Renal cortical epithelial cell (primary cell): ENCODE data around the gene MYO3B. TPM values are rescaled to one million over a fixed set of nuclear protein-coding genes. Genes with fewer than 3 reads are reported as not detected.
"Not testable (repeated sequence)": the region's sequence is repeated elsewhere in the genome, so short reads cannot be mapped to it uniquely, and the experiment has no call there.

Experiments used
- DNase-seq: peaks from one replicate; pipeline ENCODE4 v3.0.0-alpha.2; 2011; ENCODE audit warnings: low read depth
- total RNA-seq: library from RNA; depleted of rRNA; stranded (reverse); fragments of >200 nt; gene quantifications from 2 replicates; pipeline ENCODE4 v1.2.3, GENCODE V29; 2014

Gene MYO3B
- total RNA-seq, 1 donor from 2014 or later, result 1.4 TPM

DNA sequence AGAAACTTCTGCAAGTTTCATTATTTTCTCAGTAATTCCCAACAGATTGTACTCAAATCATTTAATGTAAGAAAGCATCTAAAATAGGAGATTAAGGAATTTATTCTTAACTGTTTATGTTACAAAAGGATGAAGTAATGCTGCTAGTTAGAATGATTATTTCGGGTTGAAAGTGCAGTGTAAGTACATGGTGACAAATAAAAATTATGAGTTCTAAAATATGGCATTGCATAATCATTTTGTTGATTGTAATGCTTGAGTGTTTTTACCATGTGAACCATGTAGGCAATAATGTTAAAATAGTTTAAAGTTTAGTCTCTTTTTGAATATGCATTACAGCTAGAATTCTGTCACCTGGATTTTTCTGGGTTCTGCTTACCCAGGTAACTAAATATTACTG, 388.2 kb downstream of the MYO3B start:
- no peak for DNase-seq

GRCh38 chr2:170567429-170567828, 389.5 kb downstream of the MYO3B start:
- DNase-seq, result peak; percentile 17

DNA sequence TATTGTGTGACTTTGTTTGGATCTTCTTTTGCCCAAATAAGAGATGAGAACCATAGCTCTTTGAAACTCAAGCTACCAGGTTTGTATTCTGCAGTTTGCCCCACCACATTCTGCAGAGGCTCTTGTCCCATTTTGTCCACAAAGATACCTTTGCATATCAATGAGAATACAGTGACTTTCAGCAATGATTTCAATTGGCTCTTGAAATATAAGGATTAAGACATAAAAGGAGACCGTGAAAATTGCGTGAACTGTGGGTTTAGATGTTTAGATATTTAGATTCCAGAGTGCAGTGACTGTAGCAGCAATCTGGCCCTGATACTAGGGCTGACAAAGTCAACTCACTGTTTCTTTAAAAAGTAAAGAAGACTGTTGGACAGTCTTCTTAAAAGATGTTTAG, 390.6 kb downstream of the MYO3B start:
- DNase-seq, result no peak

GRCh38 chr2:170571612-170572011, 393.7 kb downstream of the MYO3B start:
- no peak for DNase-seq

- peak; percentile 80 for DNase-seq
Measured at GRCh38 chr2:170573671-170574070, 395.7 kb downstream of the MYO3B start.

DNA sequence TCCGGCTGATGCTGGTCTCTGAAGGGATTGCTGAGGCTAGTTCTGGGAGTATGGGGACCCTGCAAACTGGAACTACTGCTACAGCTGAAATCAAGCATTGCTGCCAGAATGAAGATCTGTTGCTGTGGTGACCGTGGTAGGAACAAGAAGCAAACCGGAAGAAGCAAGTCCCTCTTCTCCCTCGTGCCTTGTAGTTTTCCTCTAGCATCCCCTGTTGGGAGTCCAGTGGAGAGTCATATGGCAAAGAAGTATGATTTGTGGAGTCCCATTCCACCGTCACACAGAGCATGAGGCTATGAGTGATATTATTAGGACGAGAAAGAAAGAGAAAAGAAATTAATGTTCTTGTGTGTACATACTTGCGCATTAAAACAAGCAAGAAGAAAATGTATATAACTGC, 398.3 kb downstream of the MYO3B start:
- no peak for DNase-seq

- DNase-seq, result no peak
Measured at GRCh38 chr2:170577356-170577755, 399.4 kb downstream of the MYO3B start.

DNA sequence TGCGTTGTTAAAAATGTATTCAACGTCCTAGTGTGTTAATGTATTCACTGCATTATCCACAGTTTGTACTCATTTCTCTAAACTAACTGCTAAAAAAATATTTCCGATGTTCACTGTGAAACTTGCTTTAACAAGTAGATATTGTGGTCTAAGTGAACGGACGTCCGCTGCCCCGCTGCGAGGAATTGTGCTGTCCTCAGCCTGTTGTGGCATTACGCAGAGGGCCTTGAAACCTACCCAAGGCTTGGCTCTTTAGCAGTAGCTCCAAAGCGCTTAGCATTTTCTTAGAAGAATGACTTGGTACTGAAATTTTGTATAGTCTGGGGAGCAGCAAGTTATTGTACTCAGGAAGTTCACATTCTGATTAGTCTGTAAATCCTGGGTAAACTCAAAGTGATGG, 400.7 kb downstream of the MYO3B start:
- no peak for DNase-seq

DNA sequence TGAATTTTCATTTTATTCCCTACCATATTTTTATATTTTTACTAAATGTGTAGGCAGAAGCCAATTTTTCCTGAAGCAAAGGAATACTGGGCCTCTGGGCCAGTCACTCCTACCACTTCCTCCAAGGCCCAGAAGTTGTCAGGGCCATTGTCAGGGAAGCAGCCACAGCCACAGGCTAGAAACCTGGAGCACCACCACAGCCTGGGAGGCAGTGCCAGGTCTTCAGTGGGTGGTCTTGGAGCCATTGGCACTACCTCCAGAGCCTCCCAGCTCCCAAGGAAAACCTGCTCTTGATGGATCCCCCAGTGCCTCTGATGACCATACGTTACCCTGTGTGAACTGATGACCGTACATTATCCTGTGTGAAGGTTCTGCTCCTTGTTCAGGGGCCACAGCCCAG, 401.6 kb downstream of the MYO3B start:
- no peak for DNase-seq

DNA sequence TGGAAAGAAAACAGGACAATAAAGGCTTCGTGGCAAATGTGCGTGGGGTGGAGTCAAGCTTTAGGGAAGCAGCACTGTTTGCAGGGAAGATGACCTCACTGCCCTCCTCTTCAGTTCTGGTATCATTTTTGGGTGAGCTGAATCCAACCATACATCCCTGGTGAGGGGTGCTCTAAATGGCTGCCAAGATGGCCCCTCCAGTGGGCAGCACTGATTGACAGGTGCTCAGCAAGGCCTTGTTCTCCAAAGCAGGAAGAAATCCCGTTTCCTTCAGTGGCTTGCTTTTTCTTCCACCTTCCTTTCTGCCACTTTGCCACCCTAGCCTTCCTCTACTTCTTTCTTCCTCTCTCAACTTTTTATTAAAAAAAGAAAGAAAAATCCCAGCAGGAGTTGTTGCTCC, 404.4 kb downstream of the MYO3B start:
- no peak for DNase-seq

- DNase-seq, result peak; percentile 30
Measured at GRCh38 chr2:170582751-170583463, 405.0 kb downstream of the MYO3B start.

GRCh38 chr2:170585067-170585466, 407.1 kb downstream of the MYO3B start:
- DNase-seq, result peak; percentile 68

DNA sequence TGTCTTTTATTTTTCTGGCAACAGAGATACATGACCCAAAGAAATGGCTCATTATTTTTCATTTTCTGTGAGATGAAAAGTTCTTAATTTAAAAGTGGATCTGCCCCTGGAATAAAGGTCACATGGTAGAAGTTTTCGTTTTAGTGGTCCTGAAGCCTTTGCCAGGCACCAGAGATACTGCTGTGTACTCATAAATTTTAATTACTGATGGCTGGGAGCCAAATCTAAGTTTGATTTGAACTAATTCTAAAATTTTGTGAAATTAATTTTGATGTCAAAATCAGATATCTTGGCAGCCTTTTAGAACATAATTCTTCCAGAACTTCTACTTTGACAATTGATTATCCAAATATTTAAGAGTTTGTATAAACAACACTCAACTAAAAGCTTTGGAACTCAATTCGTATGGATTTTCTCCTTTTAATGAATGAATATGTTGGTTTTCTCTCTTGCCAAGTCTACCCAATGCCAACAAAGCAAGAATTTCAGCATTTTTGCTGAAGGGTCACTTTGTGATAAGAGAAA, 408.7 kb downstream of the MYO3B start:
- DNase-seq, result no peak

DNA sequence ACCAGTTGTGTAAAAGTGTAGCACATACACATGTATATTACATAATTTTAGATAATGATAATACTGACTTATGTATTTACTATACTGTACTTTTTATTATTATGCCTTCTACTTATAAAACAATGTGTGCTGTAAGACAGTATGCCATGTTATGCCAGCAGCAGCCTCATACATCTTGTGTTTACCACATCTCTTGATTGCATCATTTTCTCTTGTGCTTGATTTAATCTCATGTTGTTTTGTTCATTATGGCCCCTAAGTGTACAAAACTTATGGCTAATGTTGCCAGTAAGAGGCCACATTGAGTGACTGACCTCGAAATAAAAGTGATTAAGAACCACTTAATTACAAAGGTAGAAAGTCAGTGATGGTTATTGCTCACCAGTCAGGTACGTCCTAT, 409.2 kb downstream of the MYO3B start:
- peak; percentile 15 for DNase-seq

DNA sequence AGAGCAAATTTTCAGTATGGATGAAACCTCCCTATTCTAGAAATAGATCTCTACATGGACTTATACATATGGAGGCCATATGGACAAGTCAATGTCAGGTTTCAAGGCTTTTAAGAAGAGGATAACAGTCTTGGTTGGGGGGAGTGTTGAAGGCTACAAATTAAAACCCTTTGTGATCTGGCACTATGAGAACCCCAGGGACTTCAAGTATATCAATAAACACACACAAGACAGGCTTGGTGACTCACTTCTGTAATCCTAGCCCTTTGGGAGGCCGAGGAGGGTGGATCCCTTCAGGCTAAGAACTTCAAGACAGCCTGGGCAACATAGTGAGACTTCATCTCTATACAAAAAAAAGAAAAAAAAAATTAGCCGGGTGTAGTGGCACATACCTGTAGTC, 410.0 kb downstream of the MYO3B start:
- no peak for DNase-seq

GRCh38 chr2:170588729-170589128, 410.8 kb downstream of the MYO3B start:
- no peak for DNase-seq

DNA sequence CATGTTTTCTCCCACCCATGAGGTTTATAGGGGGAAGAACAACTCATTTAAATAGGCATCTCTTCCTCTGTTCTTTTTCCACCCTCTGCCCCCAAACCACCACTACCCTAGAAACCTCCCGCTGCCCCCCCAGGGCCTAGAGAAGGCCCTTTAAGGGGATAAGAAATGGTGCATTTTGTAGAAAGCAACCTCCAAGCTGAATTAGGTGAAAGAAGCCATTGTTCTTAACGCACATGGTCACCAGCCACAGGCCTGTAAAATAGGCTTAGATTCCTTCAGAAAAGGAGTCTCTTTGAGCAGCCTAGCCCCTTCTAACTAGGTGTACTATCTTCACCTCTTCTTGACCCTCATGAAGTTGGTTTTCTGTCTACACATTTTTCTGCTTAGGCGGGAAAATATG, 418.6 kb downstream of the MYO3B start:
- DNase-seq, result no peak

DNA sequence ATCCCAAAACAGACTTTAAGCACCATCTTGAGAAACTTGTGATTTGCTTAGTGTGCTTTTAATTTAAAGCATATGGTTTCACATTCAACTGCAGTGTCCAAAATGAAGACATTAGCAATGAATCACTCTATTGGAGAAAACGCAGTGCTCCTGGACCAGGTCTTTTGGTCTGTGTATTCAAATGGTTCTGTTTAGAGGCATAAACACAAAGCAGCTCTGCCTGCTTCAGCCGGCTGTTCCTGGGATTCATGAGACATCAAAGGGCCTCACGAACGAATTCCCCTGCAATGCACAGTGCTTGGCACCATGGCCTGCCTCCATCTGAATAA, 420.1 kb downstream of the MYO3B start:
- DNase-seq, result no peak

DNA sequence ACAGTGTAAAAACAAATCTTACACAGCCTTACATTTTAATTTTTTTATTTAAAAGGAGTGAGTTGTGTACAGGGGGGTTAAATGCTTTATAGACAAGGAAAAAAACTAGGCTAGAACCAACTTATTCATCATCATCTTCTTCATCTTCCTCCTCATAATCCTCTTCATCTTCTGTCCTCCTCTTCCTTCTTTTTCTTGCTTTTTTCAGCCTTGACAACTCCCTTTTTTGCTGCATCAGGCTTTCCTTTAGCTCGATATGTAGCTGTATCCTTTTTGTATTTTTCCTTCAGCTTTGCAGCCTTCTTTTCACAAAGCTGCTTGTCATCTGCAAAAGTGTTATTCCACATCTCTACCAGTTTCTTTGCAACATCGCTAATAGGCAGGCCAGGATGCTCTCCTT, 423.5 kb downstream of the MYO3B start:
- no peak for DNase-seq

GRCh38 chr2:170605862-170606261, 427.9 kb downstream of the MYO3B start:
- no peak for DNase-seq

GRCh38 chr2:170607171-170607570, 429.2 kb downstream of the MYO3B start:
- no peak for DNase-seq

DNA sequence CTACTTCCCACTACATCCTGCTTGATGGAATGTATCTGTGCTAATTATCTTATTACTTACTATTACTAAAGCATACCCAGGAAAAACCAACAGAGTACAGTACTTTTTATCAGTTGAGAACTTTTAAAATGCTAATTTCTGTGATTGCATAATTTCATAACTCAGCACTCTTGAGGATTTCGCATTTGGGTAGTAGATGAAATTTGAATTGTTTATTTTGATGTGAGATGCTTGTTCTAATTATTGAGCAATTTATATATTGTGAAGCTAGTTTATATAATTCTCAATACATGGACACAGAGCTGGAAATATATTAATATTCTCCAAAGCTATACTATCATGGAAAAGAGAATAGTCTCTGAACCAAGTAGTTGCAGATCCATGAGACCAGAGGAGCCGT, 432.7 kb downstream of the MYO3B start:
- DNase-seq, result no peak

DNA sequence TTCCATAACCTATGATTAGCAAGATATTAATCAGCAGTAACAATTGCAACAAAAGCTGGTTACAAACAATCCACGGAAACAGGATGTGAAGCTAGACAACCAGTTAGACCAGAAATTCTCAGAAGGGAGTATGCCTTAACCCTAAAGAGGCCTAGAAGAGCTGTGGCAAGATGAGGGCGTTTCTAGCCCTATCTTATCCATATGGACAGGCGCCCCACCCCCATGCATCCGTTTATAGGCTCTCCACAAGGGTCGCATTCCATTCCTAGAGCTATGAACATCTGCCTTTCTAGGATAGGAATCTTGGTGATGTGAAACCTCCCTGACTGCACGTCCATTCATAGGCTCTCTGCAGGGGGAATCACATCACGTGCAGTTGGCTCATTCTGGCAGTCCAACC, 441.0 kb downstream of the MYO3B start:
- not testable (repeated sequence) for DNase-seq

- not testable (repeated sequence) for DNase-seq
Measured at GRCh38 chr2:170635094-170635493, 457.1 kb downstream of the MYO3B start.
